ENCODE results near the gene TRPM2. TPM values are rescaled to one million over a fixed set of nuclear protein-coding genes. Genes with fewer than 3 reads are reported as not detected.

Gene TRPM2
- total and polyA plus RNA-seq, 10 of the 15 experiments (the other 5 are each of a cell fraction or from before 2014, with no cell fraction given), result 0.03 to 9.1 (median 2.6) TPM

- TF ChIP-seq, protein P1, sequence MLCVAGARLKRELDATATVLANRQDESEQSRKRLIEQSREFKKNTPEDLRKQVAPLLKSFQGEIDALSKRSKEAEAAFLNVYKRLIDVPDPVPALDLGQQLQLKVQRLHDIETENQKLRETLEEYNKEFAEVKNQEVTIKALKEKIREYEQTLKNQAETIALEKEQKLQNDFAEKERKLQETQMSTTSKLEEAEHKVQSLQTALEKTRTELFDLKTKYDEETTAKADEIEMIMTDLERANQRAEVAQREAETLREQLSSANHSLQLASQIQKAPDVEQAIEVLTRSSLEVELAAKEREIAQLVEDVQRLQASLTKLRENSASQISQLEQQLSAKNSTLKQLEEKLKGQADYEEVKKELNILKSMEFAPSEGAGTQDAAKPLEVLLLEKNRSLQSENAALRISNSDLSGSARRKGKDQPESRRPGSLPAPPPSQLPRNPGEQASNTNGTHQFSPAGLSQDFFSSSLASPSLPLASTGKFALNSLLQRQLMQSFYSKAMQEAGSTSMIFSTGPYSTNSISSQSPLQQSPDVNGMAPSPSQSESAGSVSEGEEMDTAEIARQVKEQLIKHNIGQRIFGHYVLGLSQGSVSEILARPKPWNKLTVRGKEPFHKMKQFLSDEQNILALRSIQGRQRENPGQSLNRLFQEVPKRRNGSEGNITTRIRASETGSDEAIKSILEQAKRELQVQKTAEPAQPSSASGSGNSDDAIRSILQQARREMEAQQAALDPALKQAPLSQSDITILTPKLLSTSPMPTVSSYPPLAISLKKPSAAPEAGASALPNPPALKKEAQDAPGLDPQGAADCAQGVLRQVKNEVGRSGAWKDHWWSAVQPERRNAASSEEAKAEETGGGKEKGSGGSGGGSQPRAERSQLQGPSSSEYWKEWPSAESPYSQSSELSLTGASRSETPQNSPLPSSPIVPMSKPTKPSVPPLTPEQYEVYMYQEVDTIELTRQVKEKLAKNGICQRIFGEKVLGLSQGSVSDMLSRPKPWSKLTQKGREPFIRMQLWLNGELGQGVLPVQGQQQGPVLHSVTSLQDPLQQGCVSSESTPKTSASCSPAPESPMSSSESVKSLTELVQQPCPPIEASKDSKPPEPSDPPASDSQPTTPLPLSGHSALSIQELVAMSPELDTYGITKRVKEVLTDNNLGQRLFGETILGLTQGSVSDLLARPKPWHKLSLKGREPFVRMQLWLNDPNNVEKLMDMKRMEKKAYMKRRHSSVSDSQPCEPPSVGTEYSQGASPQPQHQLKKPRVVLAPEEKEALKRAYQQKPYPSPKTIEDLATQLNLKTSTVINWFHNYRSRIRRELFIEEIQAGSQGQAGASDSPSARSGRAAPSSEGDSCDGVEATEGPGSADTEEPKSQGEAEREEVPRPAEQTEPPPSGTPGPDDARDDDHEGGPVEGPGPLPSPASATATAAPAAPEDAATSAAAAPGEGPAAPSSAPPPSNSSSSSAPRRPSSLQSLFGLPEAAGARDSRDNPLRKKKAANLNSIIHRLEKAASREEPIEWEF (IDR thresholded peaks at IDR 0.05; ENCODE audit: insufficient replicate concordance, low read depth, low read length), result no peak
- no peak for TF ChIP-seq ZNF207 (IDR thresholded peaks at IDR 0.05; ENCODE audit: borderline replicate concordance)
Measured at GRCh38 chr21:44477131-44477530, 123.7 kb downstream of the TRPM2 start (continued).

- intact Hi-C loops (cut with micrococcal nuclease; ENCODE audit: unreplicated experiment), result no loop called here
- Histone ChIP-seq H3K79me2 (ENCODE audit: control insufficient read depth, insufficient read depth, low read length) (no peaks in the 10 kb centered on the region), H3K9ac (ENCODE audit: control insufficient read depth, insufficient read depth, low read length) (no peak overlapping the region), H3K9me3 (replicated peaks; ENCODE audit: control insufficient read depth, insufficient read depth, low read length) (no peaks in the 10 kb centered on the region), H3K27me3 (replicated peaks in 1 of 2; ENCODE audit: control insufficient read depth in 2 of 2, insufficient read depth in 2 of 2, low read length in 1 of 2) (no peaks in the 10 kb centered on the region; a peak in 2 of 4 replicates), H3K27ac (ENCODE audit: control insufficient read depth, insufficient read depth) (no peak overlapping the region), H4K20me1 (ENCODE audit: control insufficient read depth, insufficient read depth) (no peaks in the 10 kb centered on the region), H3K36me3 (ENCODE audit: control insufficient read depth in 2 of 2, insufficient read depth in 2 of 2, low read length in 1 of 2) (no peaks in the 10 kb centered on the region), H2AFZ (ENCODE audit: control insufficient read depth, low read depth, low read length) (no peak overlapping the region), H3K4me1 (ENCODE audit: control insufficient read depth, insufficient read depth, low read length) (no peaks in the 10 kb centered on the region), H3K4me2 (ENCODE audit: control insufficient read depth, insufficient read depth) (no peak overlapping the region), H3K4me3 (no peak overlapping the region)
- TF ChIP-seq STAT1 (conservative IDR thresholded peaks at IDR 0.05) (no peak), CBX5 (IDR thresholded peaks at IDR 0.05; ENCODE audit: low read depth) (no peak), NFIC (IDR thresholded peaks at IDR 0.05; ENCODE audit: low read depth, low read length) (no peak), EZH2 (IDR thresholded peaks at IDR 0.05; ENCODE audit: borderline replicate concordance, control insufficient read depth, low read depth, low read length) (no peak), MEF2A (IDR thresholded peaks at IDR 0.05; ENCODE audit: insufficient read depth, low read depth, low read length) (no peak), TBL1XR1 (IDR thresholded peaks at IDR 0.05; ENCODE audit: low read depth, low read length) (no peak)
- no TSS peak for BruUV-seq (replicated peaks)
- no peak for DNase-seq (ENCODE audit: low read depth, low spot score)
- ChIA-PET CTCF (interaction anchor here (0.5 kb wide), 1 partner anchor 669 kb away, joined by 3 read pairs; no protein-coding TSS in a partner anchor), SMC1A (ENCODE audit: uncharacterized antibody, unreplicated experiment) (no interaction called here), POLR2A (no interaction called here), RAD21 (ENCODE audit: unreplicated experiment) (no interaction called here)
- no peak for FAIRE-seq
- WGBS (ENCODE audit: insufficient coverage, insufficient replicate concordance, low lambda C conversion rate, missing lambda C conversion rate), result 29% methylated on average over 7 of the region's 7 CpGs
- in situ Hi-C loops (cut with MboI), result no loop called here
- ATAC-seq, result no peak
Measured at GRCh38 chr21:44477712-44478111, 124.3 kb downstream of the TRPM2 start.
